GM19239 (cell line): ENCODE data around the gene KRTAP5-1.
A peak's percentile ranks its signal among the peaks of the same experiment; 100 is the strongest.
"Not testable (repeated sequence)": the region's sequence is repeated elsewhere in the genome, so short reads cannot be mapped to it uniquely, and the experiment has no call there.

Source experiments
- DNase-seq: peaks from one replicate; pipeline ENCODE4 v3.0.0; 2011; ENCODE audit warnings: low spot score; ENCODE audit not compliant: insufficient read length
- FAIRE-seq: peaks from 2 replicates; lab custom pipeline; 2011; peaks lifted over from hg19 to GRCh38; lab: Jason Lieb, UNC

KRTAP5-1 gene, protein sequence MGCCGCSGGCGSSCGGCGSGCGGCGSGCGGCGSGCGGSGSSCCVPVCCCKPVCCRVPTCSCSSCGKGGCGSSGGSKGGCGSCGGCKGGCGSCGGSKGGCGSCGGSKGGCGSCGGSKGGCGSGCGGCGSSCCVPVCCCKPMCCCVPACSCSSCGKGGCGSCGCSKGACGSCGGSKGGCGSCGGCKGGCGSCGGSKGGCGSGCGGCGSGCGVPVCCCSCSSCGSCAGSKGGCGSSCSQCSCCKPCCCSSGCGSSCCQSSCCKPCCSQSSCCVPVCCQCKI

DNA sequence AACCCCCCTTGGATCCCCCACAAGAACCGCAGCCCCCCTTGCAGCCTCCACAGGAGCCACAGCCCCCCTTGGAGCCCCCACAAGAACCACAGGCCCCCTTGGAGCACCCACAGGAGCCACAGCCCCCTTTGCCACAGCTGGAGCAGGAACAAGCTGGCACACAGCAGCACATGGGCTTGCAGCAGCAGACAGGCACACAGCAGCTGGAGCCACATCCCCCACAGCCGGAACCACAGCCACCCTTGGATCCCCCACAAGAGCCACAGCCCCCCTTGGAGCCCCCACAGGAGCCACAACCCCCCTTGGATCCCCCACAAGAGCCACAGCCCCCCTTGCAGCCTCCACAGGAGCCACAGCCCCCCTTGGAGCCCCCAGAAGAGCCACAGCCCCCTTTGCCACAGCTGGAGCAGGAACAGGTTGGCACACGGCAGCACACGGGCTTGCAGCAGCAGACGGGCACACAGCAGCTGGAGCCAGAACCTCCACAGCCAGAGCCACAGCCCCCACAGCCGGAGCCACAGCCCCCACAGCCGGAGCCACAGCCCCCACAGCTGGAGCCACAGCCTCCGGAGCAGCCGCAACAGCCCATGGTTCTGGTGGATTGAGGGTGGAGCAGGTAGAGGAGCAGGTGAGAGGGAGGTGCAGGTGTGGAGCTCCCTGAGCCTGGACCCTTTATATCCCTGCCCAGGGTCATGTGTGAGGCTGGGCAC lies at the start of gene KRTAP5-1:
Gene KRTAP5-1 (minus strand): TSS at position 623 of the 710 bp plus-strand sequence. CDS start 34 bp downstream, at position 589.
- DNase-seq, FAIRE-seq: not testable (repeated sequence)

DNA sequence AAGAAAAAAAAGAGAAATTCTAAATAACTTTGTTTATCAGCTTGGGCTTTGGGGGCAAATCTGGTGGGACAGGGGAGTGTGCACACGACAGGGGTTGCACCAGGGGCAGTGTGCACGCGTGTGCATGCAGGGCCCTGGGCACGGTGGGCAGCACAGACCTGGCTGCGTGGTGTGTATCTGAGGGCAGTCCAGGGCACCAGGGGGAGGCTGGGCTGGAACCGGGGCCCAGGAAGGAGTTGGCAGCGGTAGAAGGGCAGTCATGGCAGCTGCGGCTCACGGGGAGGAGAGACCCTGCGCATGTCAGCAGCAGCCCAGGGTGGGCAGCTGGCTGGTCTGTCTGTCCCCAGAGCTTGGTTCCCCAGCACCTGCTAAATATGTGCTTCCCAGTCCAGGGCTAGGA lies 48.8 kb upstream of the KRTAP5-1 start:
- no peak for FAIRE-seq

DNA sequence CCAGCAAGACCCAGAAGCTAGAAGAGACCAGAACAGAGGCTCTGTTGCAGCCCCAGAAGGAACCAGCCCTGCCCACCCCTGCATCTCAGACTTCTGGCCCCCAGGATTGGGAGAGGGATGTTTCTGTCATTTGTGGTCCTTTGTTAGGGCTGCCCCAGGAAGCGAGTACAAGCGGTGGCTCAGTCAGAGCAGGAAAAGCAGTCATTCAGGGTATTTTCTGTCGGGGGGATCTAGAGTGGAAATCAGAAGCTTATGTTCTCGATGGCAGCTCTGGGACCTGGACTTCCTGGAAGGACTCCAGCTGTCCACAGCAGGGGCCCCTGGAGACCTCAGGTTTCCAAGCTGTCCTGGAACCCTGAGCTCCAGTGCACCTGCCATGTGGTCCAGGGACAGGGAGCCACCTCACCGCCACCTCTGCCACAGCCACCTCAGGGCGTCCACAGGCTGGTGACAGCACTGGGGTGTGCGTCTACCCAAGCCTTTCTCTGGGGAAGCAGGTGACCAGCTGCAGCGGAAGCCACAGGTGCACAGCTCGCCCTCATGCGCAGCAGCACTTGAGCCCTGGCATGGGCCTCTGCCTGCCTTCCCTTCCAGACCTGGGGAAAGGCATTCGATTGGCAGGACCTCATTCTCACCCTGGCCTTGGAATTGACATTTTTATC lies 47.1 kb upstream of the KRTAP5-1 start:
- no peak for FAIRE-seq
- no peak for DNase-seq

More for the DNA sequence above, 48.8 kb upstream of the KRTAP5-1 start:
- no peak for DNase-seq

DNA sequence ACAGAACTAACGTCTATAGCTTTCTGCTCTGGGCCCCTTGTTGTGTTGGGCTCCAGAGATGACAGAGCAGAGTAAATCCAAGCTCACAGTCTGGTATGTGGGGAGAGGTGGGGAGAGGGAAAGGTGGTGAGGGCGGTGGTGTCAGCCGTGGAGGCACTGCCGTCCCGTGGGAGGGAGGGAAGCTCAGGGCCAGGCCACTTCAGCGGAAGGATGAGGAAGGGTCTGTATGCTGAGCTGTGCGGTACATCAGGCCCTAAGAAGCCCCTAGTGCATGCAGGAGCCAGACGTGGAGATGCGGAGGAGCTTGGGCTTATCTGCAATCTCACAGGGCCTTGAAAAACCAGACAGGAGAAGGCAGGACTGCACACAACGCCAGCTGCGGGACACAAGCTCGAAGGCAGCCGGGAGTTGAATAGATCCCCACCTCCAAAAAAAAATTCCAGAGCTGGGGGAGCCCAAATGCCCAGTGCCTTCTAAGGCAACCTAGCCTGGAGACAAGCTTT lies 46.0 kb upstream of the KRTAP5-1 start:
- no peak for FAIRE-seq
- no peak for DNase-seq

DNA sequence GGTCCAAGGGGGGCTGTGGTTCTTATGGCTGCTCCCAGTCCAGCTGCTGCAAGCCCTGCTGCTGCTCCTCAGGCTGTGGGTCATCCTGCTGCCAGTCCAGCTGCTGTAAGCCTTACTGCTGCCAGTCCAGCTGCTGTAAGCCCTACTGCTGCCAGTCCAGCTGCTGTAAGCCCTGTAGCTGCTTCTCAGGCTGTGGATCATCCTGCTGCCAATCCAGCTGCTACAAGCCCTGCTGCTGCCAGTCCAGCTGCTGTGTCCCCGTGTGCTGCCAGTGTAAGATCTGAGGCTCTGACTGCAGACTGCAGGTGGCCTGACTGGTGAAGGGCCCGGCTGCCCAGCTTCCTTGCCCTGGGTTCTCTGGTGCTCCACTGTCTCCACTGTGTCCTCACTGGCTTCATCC lies 45.2 kb upstream of the KRTAP5-1 start:
- DNase-seq: no peak
- FAIRE-seq: no peak

DNA sequence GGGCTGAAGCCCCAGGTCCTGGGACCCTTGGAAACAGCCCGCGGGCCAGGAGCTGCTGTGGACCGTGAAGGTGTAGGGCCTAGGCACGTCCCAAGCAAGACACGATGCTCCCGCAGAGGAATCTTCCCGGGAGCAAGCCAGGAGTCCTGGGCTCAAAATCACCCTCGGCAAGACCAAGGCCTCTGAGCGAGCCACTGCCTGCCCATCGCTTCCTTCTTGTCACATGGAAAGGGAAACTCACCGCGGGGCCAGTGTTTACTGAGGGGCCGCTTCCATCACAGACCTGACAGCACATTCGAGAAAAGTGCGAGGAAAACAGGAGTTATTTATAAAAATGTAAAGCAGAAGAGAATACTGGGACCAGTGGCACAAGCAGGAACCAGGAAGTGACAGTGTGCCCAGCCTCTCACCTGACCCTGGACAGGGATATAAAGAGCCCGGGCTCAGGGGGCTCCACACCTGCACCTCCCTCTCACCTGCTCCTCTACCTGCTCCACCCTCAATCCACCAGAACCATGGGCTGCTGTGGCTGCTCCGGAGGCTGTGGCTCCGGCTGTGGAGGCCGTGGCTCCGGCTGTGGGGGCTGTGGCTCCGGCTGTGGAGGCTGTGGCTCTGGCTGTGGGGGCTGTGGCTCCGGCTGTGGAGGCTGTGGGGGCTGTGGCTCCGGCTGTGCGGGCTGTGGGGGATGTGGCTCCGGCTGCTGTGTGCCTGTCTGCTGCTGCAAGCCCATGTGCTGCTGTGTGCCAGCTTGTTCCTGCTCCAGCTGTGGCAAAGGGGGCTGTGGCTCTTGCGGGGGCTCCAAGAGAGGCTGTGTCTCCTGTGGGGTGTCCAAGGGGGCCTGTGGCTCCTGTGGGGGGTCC lies 44.5 kb upstream of the KRTAP5-1 start, which contains the start of gene KRTAP5-5:
Gene KRTAP5-5 (plus strand): TSS at position 450 of the 860 bp plus-strand sequence. CDS start 66 bp downstream, at position 516.
- FAIRE-seq: no peak

DNA sequence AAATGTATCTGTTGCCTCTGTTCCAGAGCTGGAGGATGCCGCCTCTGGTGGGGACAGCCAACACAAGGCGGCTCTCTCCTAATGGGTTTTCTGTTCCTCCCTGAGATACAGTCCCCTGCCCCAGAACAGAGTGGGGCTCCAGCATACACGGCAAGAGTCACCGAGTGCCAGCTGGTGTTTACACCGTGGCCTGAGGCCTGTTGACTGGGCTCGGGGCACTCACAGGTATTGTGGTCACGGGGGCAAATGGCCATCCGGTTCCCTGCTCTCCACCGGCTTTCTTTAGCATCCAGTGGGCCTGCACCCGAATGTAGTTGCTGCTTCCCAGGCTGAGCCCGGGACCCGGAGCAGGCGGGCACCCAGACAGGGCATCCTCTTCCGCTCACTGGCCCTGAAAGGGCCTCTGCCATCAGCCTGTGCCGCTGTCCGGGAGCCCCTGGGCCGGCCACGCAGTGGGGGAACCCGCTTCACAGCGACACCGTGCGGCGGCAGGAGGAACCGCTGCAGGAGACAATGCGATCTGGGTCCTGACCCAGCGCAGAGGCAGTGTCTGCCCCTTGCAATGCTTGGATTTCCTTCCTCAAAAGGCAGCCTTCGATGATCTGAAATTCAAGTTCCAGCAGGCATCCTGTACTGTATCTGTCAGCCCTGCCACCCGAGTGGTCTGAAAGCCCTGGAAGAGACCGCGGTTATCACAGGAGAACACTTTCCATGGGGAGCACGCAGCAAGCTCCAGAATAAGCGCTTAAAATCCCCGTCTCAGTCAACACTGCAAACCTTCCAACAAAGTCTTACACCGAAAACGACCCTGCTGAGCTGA lies 43.6 kb upstream of the KRTAP5-1 start:
- DNase-seq (peak; percentile 83), FAIRE-seq (peak; percentile 76)

More for the DNA sequence above, 44.5 kb upstream of the KRTAP5-1 start, which contains the start of gene KRTAP5-5:
- no peak for DNase-seq

DNA sequence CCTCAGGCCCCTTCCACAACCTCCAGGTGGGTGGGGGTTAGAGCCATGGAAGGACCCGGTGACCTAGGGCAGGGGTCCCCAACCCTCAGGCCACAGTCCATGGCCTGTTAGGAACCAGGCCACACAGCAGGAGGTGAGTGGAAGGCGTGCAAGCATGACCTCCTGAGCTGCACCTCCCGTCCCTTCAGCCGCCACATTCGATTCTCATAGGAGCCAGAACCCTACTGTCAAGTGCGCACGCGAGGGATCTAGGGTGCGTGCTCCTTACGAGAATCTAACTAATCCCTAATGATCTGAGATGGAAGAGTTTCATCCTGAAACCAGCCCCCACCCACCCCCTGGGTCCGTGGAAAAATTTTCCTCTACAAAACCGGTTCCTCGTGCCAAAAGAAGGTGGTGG lies 40.5 kb upstream of the KRTAP5-1 start:
- FAIRE-seq (no peak), DNase-seq (no peak)

DNA sequence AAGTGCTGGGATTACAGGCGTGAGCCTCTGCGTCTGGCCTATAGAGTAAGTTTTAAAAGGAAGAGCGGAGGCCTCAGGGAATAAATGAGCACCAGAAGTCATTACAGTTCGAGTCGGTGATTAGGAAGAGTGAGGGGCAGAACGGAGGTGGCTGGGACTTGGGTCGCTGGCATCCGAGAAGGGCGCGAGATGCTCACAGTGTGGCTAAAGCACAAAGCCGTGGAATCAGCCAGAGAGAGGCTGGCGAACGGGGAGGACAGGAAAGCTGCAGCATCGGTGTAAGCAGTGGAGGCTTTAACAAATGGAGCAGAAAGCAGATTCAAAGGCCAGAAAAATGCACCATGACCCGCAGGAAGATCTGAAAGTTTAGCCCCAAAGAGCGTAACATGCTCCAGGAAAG lies 39.5 kb upstream of the KRTAP5-1 start:
- no peak for FAIRE-seq
- no peak for DNase-seq

DNA sequence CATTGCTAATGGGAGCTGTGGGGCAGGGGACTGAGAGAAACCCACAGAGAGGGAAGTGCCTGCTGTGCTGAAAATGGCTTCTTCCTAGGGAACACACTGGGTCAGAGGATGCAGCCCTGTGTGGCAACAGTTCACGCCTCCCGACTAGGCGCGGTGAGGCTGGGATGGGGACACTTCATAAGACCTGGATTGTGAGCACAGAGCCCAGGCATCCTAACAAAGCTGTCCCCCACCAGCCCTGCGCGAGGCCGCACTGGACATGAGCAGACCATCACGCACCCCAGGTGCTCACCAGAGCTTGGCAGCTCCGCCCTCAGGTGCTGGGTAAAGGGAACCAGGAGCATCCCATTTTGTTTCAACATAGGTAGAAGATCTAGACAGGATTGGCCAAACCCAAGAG lies 38.6 kb upstream of the KRTAP5-1 start:
- DNase-seq: no peak
- no peak for FAIRE-seq

DNA sequence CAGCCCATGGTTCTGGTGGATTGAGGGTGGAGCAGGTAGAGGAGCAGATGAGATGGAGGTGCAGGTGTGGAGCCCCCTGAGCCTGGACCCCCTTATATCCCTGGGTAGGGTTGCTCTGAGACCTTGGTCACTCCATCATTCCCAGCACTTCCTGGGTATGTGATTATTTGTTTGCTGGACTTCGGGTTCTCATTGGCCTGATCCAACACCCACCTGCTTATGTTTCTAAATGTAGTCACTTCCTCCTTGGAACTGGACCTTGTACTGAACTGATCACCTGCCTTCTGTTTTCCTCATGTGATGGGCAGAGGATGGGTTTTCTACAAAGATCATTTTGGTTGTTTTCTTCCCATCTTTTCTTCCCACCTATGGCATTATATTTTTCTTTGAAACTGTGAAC lies 37.0 kb upstream of the KRTAP5-1 start, which contains the start of gene KRTAP5-4:
Gene KRTAP5-4 (minus strand): TSS at position 53 of the 400 bp plus-strand sequence. CDS start 45 bp downstream, at position 8.
- FAIRE-seq: no peak
- no peak for DNase-seq

DNA sequence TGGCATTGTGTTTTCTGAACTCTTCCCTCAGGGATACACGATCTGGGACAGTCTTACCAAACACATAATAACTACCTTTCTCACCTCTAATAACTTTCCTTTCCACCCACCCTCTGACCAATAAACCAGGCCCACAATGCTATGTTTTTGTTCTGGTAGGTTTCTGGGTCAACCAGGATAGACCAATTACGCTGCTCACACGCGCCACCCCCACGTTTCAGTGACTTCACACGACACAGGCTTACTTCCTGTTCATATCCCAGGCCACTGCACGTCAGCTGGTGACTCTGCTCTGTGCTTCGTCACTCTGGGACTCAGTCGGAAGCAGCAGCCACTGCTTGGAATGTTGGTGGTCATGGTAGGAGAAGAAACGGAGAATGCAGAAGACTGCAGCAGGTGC lies 34.4 kb upstream of the KRTAP5-1 start:
- DNase-seq (no peak), FAIRE-seq (no peak)

DNA sequence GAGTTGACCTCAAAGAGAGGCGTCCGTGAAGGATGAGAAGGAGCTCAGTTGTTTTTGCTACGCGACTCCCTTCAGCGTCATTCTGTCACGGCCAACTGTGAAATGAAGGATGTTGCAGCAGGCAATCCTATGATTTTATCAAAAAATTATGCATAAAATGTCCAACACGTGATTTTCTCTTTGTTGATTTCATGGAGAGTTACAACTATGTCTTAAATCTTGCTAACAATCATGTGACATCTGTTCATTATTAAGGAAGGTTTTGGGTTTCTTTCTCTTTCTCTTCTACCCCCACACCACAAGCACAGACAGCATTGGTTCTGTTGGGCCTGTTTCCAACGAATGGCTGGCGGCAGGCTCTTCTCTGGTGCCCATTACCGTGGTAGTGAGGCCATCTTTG lies 33.1 kb upstream of the KRTAP5-1 start:
- no peak for DNase-seq
- FAIRE-seq: no peak

DNA sequence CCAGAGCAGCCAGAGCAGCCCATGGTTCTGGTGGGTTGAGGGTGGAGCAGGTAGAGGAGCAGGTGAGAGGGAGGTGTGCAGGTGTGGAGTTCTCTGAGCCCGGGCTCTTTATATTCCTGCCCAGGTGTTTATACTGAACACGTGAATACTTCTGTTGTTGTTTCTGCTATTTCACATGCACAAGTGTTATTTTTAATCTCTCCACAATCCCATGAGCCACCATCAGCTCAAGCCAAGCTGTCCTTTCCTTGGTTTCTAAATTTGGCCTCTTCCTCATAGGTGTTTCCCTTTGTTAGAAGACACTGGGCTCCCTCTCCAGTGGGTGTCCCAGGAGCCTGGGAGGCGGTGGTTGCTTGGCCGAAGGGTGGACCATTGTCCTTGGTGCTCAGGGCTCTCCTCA lies 23.3 kb upstream of the KRTAP5-1 start, which contains the start of gene KRTAP5-3:
Gene KRTAP5-3 (minus strand): TSS at position 101 of the 400 bp plus-strand sequence. CDS start 78 bp downstream, at position 23.
- DNase-seq (no peak), FAIRE-seq (no peak)

DNA sequence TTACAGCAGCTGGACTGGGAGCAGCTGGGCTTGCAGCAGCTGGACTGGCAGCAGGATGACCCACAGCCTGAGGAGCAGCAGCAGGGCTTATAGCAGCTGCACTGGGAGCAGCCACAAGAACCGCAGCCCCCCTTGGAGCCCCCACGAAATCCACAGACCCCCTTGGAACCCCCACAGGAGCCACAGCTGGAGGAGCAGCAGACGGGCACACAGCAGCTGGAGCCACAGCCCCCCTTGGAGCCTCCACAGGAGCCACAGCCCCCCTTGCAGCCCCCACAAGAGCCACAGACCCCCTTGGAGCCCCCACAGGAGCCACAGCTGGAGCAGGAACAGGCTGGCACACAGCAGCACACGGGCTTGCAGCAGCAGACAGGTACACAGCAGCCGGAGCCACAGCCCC lies 22.8 kb upstream of the KRTAP5-1 start:
- not testable (repeated sequence) for DNase-seq, FAIRE-seq

DNA sequence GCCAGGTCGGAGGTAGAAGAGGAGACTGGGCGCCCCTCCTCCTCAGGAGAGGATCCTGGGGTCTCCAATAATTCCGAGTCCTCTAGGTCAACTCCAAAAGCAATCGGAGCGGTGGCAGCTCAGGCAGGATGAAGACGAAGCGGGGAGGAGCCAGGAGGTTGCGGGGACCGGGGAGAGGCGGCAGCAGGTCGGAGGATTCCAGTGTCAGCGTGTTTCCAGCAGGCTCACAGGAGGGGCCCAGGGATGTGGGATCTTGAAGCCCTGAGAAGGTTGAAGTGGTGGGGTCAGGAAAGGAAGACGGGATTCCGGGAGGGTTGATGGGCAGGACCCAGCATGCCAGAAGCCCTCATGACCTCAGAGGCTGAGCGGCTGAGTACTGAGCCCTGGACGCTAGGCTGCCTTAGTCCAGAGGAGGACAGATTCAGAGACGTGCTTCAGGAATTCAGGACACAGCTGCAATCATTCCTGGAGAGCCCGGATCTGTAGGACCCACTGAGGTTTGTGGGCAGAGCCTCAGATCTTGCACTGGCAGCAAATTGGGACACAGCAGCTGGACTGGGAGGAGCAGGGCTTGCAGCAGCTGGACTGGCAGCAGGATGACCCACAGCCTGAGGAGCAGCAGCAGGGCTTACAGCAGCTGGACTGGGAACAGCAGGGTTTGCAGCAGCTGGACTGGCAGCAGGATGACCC lies 22.2 kb upstream of the KRTAP5-1 start:
- FAIRE-seq, DNase-seq: not testable (repeated sequence)

DNA sequence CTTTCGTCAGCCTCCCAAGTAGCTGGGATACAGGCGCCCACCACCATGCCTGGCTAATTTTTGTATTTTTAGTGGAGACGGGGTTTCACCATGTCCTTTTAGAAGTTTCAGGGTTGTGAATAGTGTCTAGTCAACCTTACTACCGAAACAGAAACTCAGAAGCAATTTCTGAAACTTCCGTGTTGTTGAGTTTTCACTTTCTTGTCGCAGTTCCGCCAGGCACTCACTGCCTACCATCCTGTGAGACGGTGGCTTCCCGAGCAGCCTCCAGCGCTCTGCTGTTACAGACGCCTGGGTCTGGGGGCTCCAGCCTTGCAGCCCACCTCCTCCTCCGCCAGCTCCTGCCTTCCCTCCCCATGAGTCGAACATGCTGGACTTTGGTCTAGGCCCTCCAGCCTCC lies 20.8 kb upstream of the KRTAP5-1 start:
- DNase-seq (peak; percentile 86), FAIRE-seq (peak; percentile 95)

DNA sequence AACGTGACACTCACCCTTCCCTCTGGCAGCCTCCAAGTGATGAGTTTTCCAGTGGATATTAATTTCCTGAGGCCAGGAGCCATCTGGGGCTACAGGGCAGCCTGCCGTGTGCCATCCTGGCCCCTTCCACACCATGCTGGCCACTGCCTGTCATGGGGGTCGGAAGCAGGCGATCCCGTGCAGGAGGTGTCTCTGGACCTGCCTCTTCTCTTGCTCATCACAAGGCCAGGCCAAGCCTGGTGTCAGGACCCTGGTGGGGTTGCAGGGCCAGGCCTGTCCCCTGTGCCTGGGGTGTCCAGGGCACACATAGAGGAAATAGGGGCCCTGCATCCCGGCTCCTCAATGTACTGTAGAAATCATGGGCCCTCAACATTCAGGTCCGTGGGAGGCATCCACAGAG lies 19.6 kb upstream of the KRTAP5-1 start:
- no peak for FAIRE-seq
- no peak for DNase-seq
